K562 (cell line): Measurements from ENCODE around the gene SLC6A20. TPM values are rescaled to one million over a fixed set of nuclear protein-coding genes. Genes with fewer than 3 reads are reported as not detected.
A peak's percentile ranks its signal among the peaks of the same experiment; 100 is the strongest.

ENCODE experiments used
- ATAC-seq: fragments of 200-7000 bp; cut with Tn5 transposase; 3 replicates; pipeline ENCODE4 v1.9.1; 2020; ENCODE audit warnings: moderate library complexity
- BruUV-seq: library from RNA; stranded (reverse); fragments of 400-500 nt; replicated peaks from 2 replicates; lab custom pipeline; 2021; lab: Mats Ljungman, UMichigan
- CTCF ChIA-PET: fragments of 300-600 bp; formaldehyde crosslinking; extraction: SDS; loops from one replicate; lab custom pipeline; 2021; ENCODE audit warnings: low intra/inter-chr PET ratio; lab: Yijun Ruan, JAX
- POLR2A ChIA-PET: fragments of 300-600, 350-650 bp; sonication (Branson Sonifier 250); formaldehyde crosslinking; extraction: SDS; loops from one replicate; lab custom pipeline; 2021; ENCODE audit warnings: antibody characterized with exemption, inconsistent platforms; lab: Yijun Ruan, JAX
- DNase-seq, 4 experiments: peaks; one replicate each; pipeline versions ENCODE4 v3.0.0 to v3.0.0-alpha.2; 2011 to 2018; ENCODE audit warnings: low spot score in 3 of 4, mixed read lengths in 3 of 4; ENCODE audit errors: extremely low read depth in 1 of 4
- FAIRE-seq: peaks from 2 replicates; lab custom pipeline; 2011; peaks lifted over from hg19 to GRCh38; lab: Jason Lieb, UNC
- H2AFZ ChIP-seq: 2 replicates; pipeline ENCODE4 v1.6.0; 2011; ENCODE audit warnings: low read depth, low read length, control low read depth, inconsistent platforms
- H3K27ac ChIP-seq: fragments of 200-600 bp; 3 replicates; pipeline ENCODE4 v1.8.0; 2011; ENCODE audit warnings: low read depth, mild to moderate bottlenecking, control low read depth, inconsistent platforms, low read length, moderate library complexity, mixed read lengths; ENCODE audit errors: extremely low read depth
- H3K27me3 ChIP-seq, 2 experiments: fragments of 300-600 bp in 1 of 2; 2 replicates in 1 of 2; 3 replicates in 1 of 2; pipeline versions ENCODE4 v1.6.0 to v1.8.0; 2011; ENCODE audit warnings: inconsistent platforms in 2 of 2, low read length in 2 of 2, mild to moderate bottlenecking in 1 of 2, mixed read lengths in 1 of 2, moderate library complexity in 1 of 2; ENCODE audit not compliant: control insufficient read depth in 2 of 2, insufficient read depth in 2 of 2
- H3K36me3 ChIP-seq: fragments of 300-600 bp; 3 replicates; pipeline ENCODE4 v1.8.0; 2011; ENCODE audit warnings: mild to moderate bottlenecking, low read length, inconsistent platforms; ENCODE audit not compliant: control insufficient read depth, insufficient read depth
- H3K4me1 ChIP-seq, 2 experiments: fragments of 200-600 bp in 1 of 2; replicated peaks in 1 of 2; 2 replicates in 1 of 2; 3 replicates in 1 of 2; pipeline versions ENCODE4 v1.5.1 to v1.8.0; 2011; ENCODE audit warnings: inconsistent platforms in 2 of 2, low read length in 2 of 2, mild to moderate bottlenecking in 1 of 2, mixed read lengths in 1 of 2, moderate library complexity in 1 of 2; ENCODE audit not compliant: control insufficient read depth in 2 of 2, insufficient read depth in 2 of 2
- H3K4me2 ChIP-seq: 2 replicates; pipeline ENCODE4 v1.6.1; 2011; ENCODE audit warnings: low read length, control low read depth, inconsistent platforms, mixed read lengths; ENCODE audit not compliant: insufficient read depth
- H3K4me3 ChIP-seq: fragments of 200-600 bp; sonication (generic), shearing (Covaris generic); 2 replicates; pipeline ENCODE4 v1.5.1; 2016; ENCODE audit warnings: control low read depth, inconsistent platforms
- H3K79me2 ChIP-seq: fragments of 200-600 bp; 3 replicates; pipeline ENCODE4 v1.8.0; 2011; ENCODE audit warnings: low read length, inconsistent platforms; ENCODE audit not compliant: control insufficient read depth, insufficient read depth
- H3K9ac ChIP-seq, 2 experiments: 2 replicates each; pipeline versions ENCODE4 v1.6.0 to v1.6.1; 2011; ENCODE audit warnings: low read depth in 2 of 2, low read length in 2 of 2, control low read depth in 1 of 2, inconsistent platforms in 1 of 2, mild to moderate bottlenecking in 1 of 2, mixed read lengths in 1 of 2; ENCODE audit not compliant: insufficient read depth in 1 of 2
- H3K9me1 ChIP-seq: one replicate; pipeline ENCODE4 v1.6.0; 2011; ENCODE audit warnings: inconsistent platforms, mild to moderate bottlenecking, low read length, moderate library complexity; ENCODE audit not compliant: control insufficient read depth, insufficient read depth
- H3K9me3 ChIP-seq: replicated peaks from 2 replicates; pipeline ENCODE4 v1.5.1; 2011; ENCODE audit warnings: low read depth, low read length, inconsistent platforms; ENCODE audit not compliant: control insufficient read depth, insufficient read depth
- H4K20me1 ChIP-seq: replicated peaks from 2 replicates; pipeline ENCODE4 v1.6.1; 2011; ENCODE audit warnings: low read length, inconsistent platforms, mixed read lengths; ENCODE audit not compliant: control insufficient read depth, insufficient read depth
- ATF3 ChIP-seq, 2 experiments: fragments of 450-650 bp in 1 of 2; sonication (generic) in 1 of 2; formaldehyde crosslinking in 1 of 2; IDR thresholded peaks in 1 of 2; conservative IDR thresholded peaks in 1 of 2; 2 replicates each; pipeline versions ENCODE4 v1.6.1 to v1.8.1; 2016 to 2023; ENCODE audit warnings: mild to moderate bottlenecking in 2 of 2, moderate library complexity in 2 of 2, inconsistent platforms in 1 of 2, missing genetic modification reagents in 1 of 2
- FOSL1 ChIP-seq: fragments of 200-800 bp; sonication (Bioruptor generic); conservative IDR thresholded peaks from 2 replicates; pipeline ENCODE4 v1.6.1; 2016; ENCODE audit warnings: missing genetic modification characterization, missing compliant biosample characterization
- FUS ChIP-seq: fragments of 200-400 bp; formaldehyde crosslinking; optimal IDR thresholded peaks from 2 replicates; pipeline ENCODE3; 2017; ENCODE audit warnings: low read depth, low read length
- JUND ChIP-seq, 2 experiments: IDR thresholded peaks; 2 replicates in 1 of 2; 3 replicates in 1 of 2; pipeline ENCODE4 v1.6.1; 2011; ENCODE audit warnings: borderline replicate concordance in 2 of 2, low read depth in 2 of 2, low read length in 2 of 2, improper control_type of control experiment in 1 of 2, missing biosample characterization in 1 of 2, missing genetic modification characterization in 1 of 2, missing genetic modification reagents in 1 of 2
- USF2 ChIP-seq: sonication (generic); formaldehyde crosslinking; IDR thresholded peaks from 2 replicates; pipeline ENCODE4 v1.5.0; 2020; ENCODE audit warnings: missing genetic modification reagents
- ZNF316 ChIP-seq: fragments of 450-650 bp; IDR thresholded peaks from 2 replicates; pipeline ENCODE4 v1.6.1; 2016
- WGBS: fragments of 100-300 bp; shearing (Covaris generic); methylation state at CpG from one replicate; pipeline ENCODE4 v1.1.6; 2016; ENCODE audit warnings: low coverage, mixed read lengths; ENCODE audit not compliant: insufficient coverage; ENCODE audit errors: missing lambda C conversion rate; 5-methylcytosine and 5-hydroxymethylcytosine counted together
- in situ Hi-C: fragments of 300-500 bp; cut with MboI; formaldehyde crosslinking; loops from 4 replicates; pipeline ENCODE4 v1.15.0; 2018; ENCODE audit warnings: inconsistent platforms, mixed read lengths
- intact Hi-C: fragments of 100-400 bp; cut with micrococcal nuclease; formaldehyde crosslinking; loops from 2 replicates; pipeline ENCODE4 v1.14.2; 2022
- polyA plus RNA-seq, 8 experiments: library from polyadenylated mRNA; depleted of rRNA in 4 of 8; stranded (reverse) in 5 of 8; unstranded in 3 of 8; fragments of >200 nt; fragmentation: Nextera tagmentation in 2 of 8; fragmentation: Illumina TruSeq in 1 of 8; extraction: Ambion mirVana in 2 of 8; extraction: Trizol in 1 of 8; gene quantifications; 2 replicates each; pipeline versions ENCODE4 v1.2.1 to v1.2.3, GENCODE V29; 2011 to 2014; ENCODE audit warnings: inconsistent platforms in 1 of 8, missing spikeins in 1 of 8
- total RNA-seq, 7 experiments: library from RNA; depleted of rRNA in 6 of 7; stranded (reverse); fragments of >200 nt in 6 of 7; fragmentation: Illumina TruSeq in 2 of 7; extraction: Trizol in 2 of 7; gene quantifications; 2 replicates each; pipeline versions ENCODE4 v1.2.1 to v1.2.3, GENCODE V29; 2011 to 2021; ENCODE audit warnings: low replicate concordance in 1 of 7

SLC6A20 gene
- total and polyA plus RNA-seq, 9 of the 15 experiments (the other 6 are each of a cell fraction or from before 2014, with no cell fraction given): not detected

GRCh38 chr3:45817831-45818522 is 21.6 kb upstream of the SLC6A20 start:
- ATAC-seq (no peak), DNase-seq (no peak), FAIRE-seq (no peak)
- H3K4me1 ChIP-seq: no peaks in the 10 kb centered on the region
- no peaks in the 10 kb centered on the region for H4K20me1 ChIP-seq
- H3K9me1 ChIP-seq: no peaks in the 10 kb centered on the region
- no peaks in the 10 kb centered on the region for H3K36me3 ChIP-seq
- H3K9me3 ChIP-seq: no peaks in the 10 kb centered on the region
- no peak overlapping the region for H2AFZ ChIP-seq
- H3K27me3 ChIP-seq: peaks cover 0 to 4% of the 10 kb centered on the region in 2 experiments; a peak in 2 of 5 replicates
- CTCF ChIA-PET: no interaction called here
- H3K79me2 ChIP-seq: no peaks in the 10 kb centered on the region
- POLR2A ChIA-PET: interaction anchor here (0.8 to 2.6 kb wide), 2 partner anchors 10 to 216 kb away, joined by 4 to 6 read pairs; no protein-coding TSS in a partner anchor
- intact Hi-C loops: no loop called here
- in situ Hi-C loops: no loop called here
- 1% methylated on average over 4 of the region's 4 CpGs for WGBS
- no peak overlapping the region for H3K27ac ChIP-seq
- H3K4me3 ChIP-seq: no peak overlapping the region
- TF ChIP-seq JUND (IDR thresholded peaks at IDR 0.05; ENCODE audit: borderline replicate concordance, low read depth, low read length): 0 out of 2 replicates have a peak, but pooled peaks have one; percentile 37
- TF ChIP-seq JUND (tag; IDR thresholded peaks at IDR 0.05; ENCODE audit: borderline replicate concordance, low read depth, low read length): peak; percentile 46; the same call in 1 of the 3 replicates
- TF ChIP-seq FUS: no peak
- peak; percentile 65; the same call in 1 of the 2 replicates for TF ChIP-seq ATF3 (IDR thresholded peaks at IDR 0.05)
- TF ChIP-seq ATF3 (CRISPR knock-in tag; conservative IDR thresholded peaks at IDR 0.05): no peak
- TF ChIP-seq FOSL1 (tag): peak; percentile 94
- no peak for TF ChIP-seq ZNF316
- 0 out of 2 replicates have a peak, but pooled peaks have one; percentile 6 for TF ChIP-seq USF2 (CRISPR knock-in tag)
- H3K4me2 ChIP-seq: no peak overlapping the region
- H3K9ac ChIP-seq: no peak overlapping the region
- BruUV-seq: no TSS peak
